Measurements from ENCODE around the gene KIAA1755. TPM values are rescaled to one million over a fixed set of nuclear protein-coding genes. Genes with fewer than 3 reads are reported as not detected.
"Not testable (repeated sequence)": the region's sequence is repeated elsewhere in the genome, so short reads cannot be mapped to it uniquely, and the experiment has no call there.

KIAA1755 gene
- total RNA-seq, 2 experiments from 2014 or later = not detected

DNA sequence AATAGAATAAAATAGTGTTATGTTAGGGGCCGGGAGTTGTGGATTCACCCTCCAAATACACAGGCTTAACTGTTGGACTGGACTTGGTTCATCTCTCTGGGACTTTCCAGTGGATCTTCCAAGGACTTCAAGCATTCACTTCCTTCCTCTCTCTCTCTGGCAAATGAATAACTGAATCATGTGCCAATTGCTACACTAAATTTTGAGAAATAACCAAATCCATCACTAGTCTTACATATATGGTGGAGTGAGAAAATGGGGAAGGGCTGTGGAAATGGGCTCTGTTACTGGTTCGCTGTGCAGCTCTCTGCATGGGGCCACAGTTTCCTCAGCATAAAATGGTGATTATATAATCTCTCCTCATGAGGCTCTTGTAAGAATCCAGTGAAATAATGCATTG, 6.8 kb upstream of the KIAA1755 start:
- Mint-ChIP-seq H3K9me3 (peaks cover 3% of the 10 kb centered on the region), H3K27ac (no peak overlapping the region), H3K36me3 (no peaks in the 10 kb centered on the region), H3K27me3 (peaks cover 26% of the 10 kb centered on the region), H3K4me1 (no peaks in the 10 kb centered on the region), H3K4me3 (no peak overlapping the region)
- ATAC-seq (ENCODE audit: low read depth) (no peak), DNase-seq (no peak)
- POLR2A ChIA-PET = no interaction called here

DNA sequence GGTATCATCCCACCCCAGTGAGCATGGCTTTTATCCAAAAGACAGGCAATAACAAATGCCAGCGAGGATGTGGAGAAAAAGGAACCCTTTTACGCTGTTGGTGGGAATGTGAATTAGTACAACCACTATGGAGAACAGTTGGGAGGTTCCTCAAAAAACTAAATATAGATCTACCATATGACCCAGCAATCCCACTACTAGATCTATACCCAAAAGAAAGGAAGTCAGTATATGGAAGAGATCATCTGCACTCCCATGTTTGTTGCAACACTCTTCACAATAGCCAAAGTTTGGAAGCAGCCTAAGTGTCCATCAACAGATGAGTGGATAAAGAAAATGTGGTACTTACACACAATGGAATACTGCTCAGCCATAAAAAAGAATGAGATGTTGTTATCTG, 5.9 kb upstream of the KIAA1755 start:
- no peaks in the 10 kb centered on the region for H3K4me1 Mint-ChIP-seq
- POLR2A ChIA-PET = no interaction called here
- H3K27me3 Mint-ChIP-seq = peaks cover 31% of the 10 kb centered on the region
- no peak overlapping the region for H3K27ac Mint-ChIP-seq
- H3K9me3 Mint-ChIP-seq = peaks cover 3% of the 10 kb centered on the region
- no peak overlapping the region for H3K4me3 Mint-ChIP-seq
- no peak for DNase-seq
- H3K36me3 Mint-ChIP-seq = no peaks in the 10 kb centered on the region
- no peak for ATAC-seq (ENCODE audit: low read depth)

DNA sequence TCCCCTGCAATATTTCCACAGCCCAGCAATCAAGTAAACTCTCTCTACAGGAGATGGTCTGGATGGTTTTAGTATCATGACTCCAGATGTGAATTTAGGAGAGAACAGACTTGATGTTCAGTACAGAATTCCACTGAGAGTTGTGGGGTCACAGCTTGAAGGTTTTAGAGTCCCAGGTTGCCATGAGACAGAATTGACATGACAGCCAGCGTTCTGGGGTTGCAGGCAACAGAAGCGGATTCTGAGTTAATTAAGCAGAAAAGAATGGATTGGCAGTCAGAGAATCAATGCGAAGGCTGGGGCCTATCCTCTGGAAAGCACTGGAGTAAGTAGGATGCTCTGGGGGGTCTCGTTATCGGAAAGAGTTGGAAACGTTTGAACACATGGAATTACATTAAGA, 2.4 kb upstream of the KIAA1755 start:
- no peak overlapping the region for H3K27ac Mint-ChIP-seq
- H3K36me3 Mint-ChIP-seq = no peaks in the 10 kb centered on the region
- ATAC-seq (ENCODE audit: low read depth) (no peak), DNase-seq (no peak)
- H3K27me3 Mint-ChIP-seq = peaks cover 55% of the 10 kb centered on the region
- no peaks in the 10 kb centered on the region for H3K9me3 Mint-ChIP-seq
- H3K4me3 Mint-ChIP-seq = no peak overlapping the region
- peaks cover 2% of the 10 kb centered on the region for H3K4me1 Mint-ChIP-seq
- POLR2A ChIA-PET = no interaction called here

DNA sequence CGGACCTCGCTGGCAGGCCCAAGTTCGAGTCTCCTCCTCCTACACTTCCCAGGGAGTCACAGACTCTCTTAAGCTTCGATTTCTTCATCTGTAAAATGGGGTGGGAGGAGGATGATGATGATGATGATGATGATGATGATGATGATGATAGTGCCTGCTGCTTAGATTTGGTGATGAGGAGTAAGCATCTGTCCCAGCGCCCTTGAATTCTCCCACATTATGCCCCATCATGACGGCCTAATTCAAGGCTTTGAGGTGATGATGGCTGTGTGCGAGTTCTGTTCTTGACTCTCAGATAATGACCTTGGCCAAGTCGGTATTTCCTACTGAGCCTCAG, 487 bp upstream of the KIAA1755 start:
- POLR2A ChIA-PET = no interaction called here
- H3K4me1 Mint-ChIP-seq = peaks cover 2% of the 10 kb centered on the region
- no peak overlapping the region for H3K27ac Mint-ChIP-seq
- no peak for DNase-seq
- no peak overlapping the region for H3K4me3 Mint-ChIP-seq
- no peaks in the 10 kb centered on the region for H3K36me3 Mint-ChIP-seq
- peaks cover 57% of the 10 kb centered on the region for H3K27me3 Mint-ChIP-seq
- no peak for ATAC-seq (ENCODE audit: low read depth)
- H3K9me3 Mint-ChIP-seq = no peaks in the 10 kb centered on the region

DNA sequence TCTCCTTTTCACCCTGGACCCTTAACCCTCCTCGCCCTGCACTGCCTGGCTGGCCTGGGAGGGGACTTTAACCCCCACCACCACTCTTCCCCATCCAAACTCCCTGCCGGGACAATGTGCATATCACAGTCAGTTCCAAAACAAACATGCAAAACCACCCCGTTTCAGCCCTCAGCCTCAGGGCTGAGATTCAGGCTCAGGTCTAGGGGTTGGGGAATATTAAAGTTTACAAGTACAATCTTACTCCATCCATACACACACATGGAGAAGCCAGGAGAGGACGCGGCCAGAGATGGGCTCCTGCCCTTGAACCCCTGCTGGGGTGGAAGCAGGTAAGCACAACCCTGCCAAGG, 534 bp downstream of the KIAA1755 start:
- no peak for DNase-seq
- H3K27ac Mint-ChIP-seq = no peak overlapping the region

DNA sequence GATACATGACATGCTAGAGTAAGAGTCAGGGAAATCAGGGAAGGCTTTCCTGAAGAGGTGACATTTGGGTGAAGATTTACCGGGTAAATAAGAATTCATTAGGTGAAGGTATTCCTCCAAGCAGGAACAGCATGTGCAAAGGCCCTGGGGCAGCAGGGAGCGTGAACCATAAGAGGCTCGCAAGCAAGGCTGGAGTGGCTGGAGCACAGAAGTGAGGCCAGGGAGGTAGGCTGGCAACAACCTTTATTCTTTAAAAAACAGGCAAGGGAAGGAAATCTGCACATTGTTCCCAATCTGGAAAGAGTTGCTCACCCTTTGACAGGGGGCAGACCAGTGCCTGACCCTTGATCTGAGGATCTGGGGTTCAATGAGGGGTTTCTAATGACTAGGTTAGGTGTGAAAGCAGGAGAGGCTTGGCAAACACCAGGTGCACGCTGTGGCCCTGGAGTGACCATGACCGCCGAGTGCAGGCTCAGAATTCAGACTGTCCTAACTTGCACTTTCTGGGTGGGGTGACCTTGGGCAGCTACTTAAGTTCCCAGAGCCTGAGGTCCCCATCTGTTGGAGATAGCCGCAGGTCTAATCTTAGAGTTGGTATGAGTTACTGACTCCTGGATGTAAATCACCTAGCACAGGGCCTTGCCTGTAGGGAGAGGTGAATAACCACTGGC, 1.9 kb downstream of the KIAA1755 start:
- H3K36me3 Mint-ChIP-seq = no peaks in the 10 kb centered on the region
- no peak overlapping the region for H3K4me3 Mint-ChIP-seq
- H3K4me1 Mint-ChIP-seq = peaks cover 2% of the 10 kb centered on the region
- no peak overlapping the region for H3K27ac Mint-ChIP-seq
- H3K27me3 Mint-ChIP-seq = peaks cover 45% of the 10 kb centered on the region
- ATAC-seq (ENCODE audit: low read depth) = no peak
- POLR2A ChIA-PET = no interaction called here
- DNase-seq = no peak
- H3K9me3 Mint-ChIP-seq = no peaks in the 10 kb centered on the region

More for the DNA sequence above, 534 bp downstream of the KIAA1755 start:
- ATAC-seq (ENCODE audit: low read depth) = no peak
- no peaks in the 10 kb centered on the region for H3K9me3 Mint-ChIP-seq
- H3K27me3 Mint-ChIP-seq = peaks cover 52% of the 10 kb centered on the region
- H3K36me3 Mint-ChIP-seq = no peaks in the 10 kb centered on the region
- POLR2A ChIA-PET = interaction anchor here (0.7 kb wide), 1 partner anchor 1724 kb away, joined by 5 read pairs; no protein-coding TSS in a partner anchor
- no peak overlapping the region for H3K4me3 Mint-ChIP-seq
- H3K4me1 Mint-ChIP-seq = peaks cover 2% of the 10 kb centered on the region

DNA sequence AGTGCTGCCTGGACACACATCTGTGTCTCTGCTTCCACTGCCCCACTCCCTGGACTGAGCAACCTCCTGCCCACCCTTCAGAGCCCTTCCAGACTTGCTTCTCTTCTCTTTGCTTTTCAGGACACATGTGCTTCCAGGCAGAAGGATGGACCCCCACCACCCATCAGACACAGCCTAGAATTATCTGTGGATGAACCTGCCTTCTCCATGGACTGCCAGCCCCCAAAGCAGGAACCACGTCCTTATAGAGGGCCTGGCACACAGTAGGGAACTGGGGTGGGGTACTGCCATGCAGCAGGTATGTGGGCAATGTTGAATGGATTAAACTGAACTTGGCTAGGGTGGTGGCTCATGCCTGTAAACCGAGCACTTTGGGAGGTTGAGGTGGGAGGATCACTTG, 3.6 kb downstream of the KIAA1755 start:
- ATAC-seq (ENCODE audit: low read depth) = no peak
- Mint-ChIP-seq H3K36me3 (no peaks in the 10 kb centered on the region), H3K27me3 (peaks cover 38% of the 10 kb centered on the region), H3K9me3 (no peaks in the 10 kb centered on the region), H3K27ac (no peak overlapping the region), H3K4me3 (no peak overlapping the region), H3K4me1 (peaks cover 2% of the 10 kb centered on the region)
- POLR2A ChIA-PET = no interaction called here
- DNase-seq = no peak

DNA sequence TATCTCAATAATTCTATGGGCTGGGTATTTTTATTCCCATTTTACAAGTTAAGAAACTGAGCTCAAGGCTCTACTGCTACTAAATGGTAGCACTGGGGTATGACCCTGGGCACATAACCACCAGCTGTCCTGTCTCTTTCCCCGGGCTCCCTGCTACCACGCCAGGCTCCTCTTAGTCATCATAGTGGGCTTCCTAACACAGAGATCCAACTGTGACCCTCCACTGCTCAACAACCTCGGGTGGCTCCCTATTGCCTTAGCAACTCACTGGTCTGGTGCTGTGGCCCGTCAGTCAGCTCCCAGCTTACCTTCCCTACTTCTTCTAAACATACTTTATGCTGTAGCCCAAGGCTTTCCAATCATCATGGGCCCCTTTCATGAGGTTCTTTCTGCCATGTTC, 4.5 kb downstream of the KIAA1755 start:
- H3K27me3 Mint-ChIP-seq = peaks cover 31% of the 10 kb centered on the region
- no peak overlapping the region for H3K4me3 Mint-ChIP-seq
- H3K9me3 Mint-ChIP-seq = no peaks in the 10 kb centered on the region
- DNase-seq (no peak), ATAC-seq (ENCODE audit: low read depth) (no peak)
- POLR2A ChIA-PET = no interaction called here
- no peak overlapping the region for H3K27ac Mint-ChIP-seq
- H3K36me3 Mint-ChIP-seq = no peaks in the 10 kb centered on the region
- peaks cover 2% of the 10 kb centered on the region for H3K4me1 Mint-ChIP-seq

DNA sequence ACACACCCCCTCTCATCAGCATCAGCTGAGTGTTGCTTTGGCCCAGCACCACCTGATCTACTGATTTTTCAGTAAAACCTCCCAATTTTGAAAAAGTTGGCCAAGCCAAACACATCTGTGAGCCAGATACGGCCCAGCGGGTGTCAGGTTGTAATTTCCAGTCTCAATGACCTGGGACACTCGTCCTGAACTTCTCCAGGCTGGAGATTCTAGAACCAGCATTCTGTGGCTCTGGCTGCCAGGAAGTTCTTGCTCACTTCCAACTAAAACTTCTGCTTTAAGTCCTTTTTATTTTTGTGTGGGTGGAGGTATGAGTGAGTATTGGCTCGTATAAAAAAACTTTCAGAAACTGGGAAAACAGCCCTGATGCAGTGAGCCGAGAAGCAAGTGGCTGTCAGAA, 5.1 kb downstream of the KIAA1755 start:
- H3K4me1 Mint-ChIP-seq = no peaks in the 10 kb centered on the region
- POLR2A ChIA-PET = no interaction called here
- H3K9me3 Mint-ChIP-seq = no peaks in the 10 kb centered on the region

DNA sequence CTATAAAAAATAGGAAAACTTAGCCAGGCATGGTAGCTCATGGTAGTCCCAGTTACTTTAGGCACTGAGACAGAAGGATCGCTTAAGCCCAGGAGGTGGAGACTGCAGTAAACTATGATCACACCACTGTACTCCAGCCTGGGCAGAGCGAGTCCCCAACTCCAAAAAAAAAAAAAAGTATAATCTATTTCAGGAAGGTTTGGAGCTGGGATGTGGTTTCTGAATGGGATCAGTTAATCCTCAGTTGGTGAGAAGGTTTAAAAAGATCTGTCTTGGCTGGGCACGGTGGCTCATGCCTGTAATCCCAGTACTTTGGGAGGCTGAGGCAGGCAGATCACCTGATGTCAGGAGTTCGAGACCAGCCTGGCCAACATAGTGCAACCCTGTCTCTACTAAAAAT, 5.9 kb downstream of the KIAA1755 start:
- H3K4me1 Mint-ChIP-seq; H3K36me3 Mint-ChIP-seq; H3K4me3 Mint-ChIP-seq; ATAC-seq (ENCODE audit: low read depth); H3K9me3 Mint-ChIP-seq; POLR2A ChIA-PET; H3K27ac Mint-ChIP-seq; DNase-seq: not testable (repeated sequence)
- H3K27me3 Mint-ChIP-seq = peaks cover 18% of the 10 kb centered on the region

More for the DNA sequence above, 5.1 kb downstream of the KIAA1755 start:
- ATAC-seq (ENCODE audit: low read depth) (no peak), DNase-seq (no peak)
- Mint-ChIP-seq H3K27me3 (peaks cover 26% of the 10 kb centered on the region), H3K4me3 (no peak overlapping the region), H3K36me3 (no peaks in the 10 kb centered on the region), H3K27ac (no peak overlapping the region)

DNA sequence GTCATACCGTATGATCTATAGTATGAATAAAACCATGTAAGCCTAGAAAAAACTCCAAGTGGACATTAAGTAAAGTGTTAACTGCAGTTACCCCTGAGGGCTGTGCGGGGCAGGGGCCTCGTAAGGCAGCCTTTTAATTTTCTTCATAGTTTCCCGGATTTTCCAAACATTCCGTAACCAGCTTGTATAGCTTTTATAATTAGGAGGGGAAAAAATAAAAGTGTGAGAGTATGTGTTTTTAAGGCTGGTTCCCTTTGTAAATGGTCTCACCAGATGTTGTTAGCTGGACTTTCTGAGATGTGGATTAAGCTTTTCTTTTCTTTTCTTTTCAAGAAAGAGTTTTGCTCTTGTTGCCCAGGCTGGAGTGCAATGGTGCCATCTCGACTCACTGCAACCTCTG, 7.0 kb downstream of the KIAA1755 start:
- no peaks in the 10 kb centered on the region for H3K4me1 Mint-ChIP-seq
- H3K36me3 Mint-ChIP-seq = no peaks in the 10 kb centered on the region
- H3K9me3 Mint-ChIP-seq = no peaks in the 10 kb centered on the region
- H3K27me3 Mint-ChIP-seq = peaks cover 11% of the 10 kb centered on the region
- DNase-seq (no peak), ATAC-seq (ENCODE audit: low read depth) (no peak)
- no peak overlapping the region for H3K4me3 Mint-ChIP-seq
- POLR2A ChIA-PET = no interaction called here
- no peak overlapping the region for H3K27ac Mint-ChIP-seq

DNA sequence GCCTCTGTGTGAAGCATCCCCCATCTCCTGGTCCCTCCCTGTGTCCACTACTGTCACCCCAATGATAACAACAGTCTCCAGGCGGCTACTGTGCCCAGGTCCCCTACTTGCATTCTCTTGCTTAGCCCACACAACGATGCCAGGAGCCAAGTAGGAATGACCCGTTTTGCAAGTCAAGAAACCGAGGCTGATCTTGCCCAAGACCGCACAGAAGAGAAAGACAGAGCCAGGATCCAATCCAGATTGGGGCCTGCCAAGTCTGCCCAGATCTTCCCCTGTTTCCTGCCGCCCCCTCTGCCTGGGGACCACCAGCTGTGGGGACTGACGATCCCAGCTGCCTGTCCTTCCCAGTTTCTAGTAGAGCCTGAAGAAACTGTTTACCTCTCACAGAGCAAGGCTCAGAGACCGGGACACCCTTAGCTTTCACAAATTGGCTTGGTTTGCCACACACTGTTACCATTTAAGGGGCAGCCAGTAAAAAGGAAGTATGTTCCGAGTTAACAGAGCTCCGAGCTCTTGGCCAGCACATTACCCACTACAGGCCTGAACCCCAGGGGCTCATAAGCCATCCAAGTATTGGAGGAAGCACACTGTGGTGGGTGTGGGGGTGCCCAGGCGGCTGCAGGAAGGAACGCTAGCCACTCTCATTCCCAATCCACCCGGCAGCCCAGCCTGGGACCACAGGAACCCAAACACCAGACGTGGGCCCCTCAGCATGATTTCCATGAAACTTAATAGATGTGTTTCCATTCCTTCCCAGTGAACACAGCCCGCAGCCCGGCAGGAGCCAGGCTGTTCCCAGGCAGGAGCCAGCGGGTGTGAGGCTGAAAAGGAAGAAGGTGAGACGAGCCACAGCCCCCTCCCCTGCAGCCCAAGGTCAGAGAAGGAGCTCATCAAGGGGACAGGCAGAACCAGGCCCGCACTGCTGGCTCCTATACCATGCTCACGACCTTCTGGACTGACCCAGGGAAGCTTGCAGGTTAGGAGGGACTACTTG, 7.9 kb downstream of the KIAA1755 start:
- POLR2A ChIA-PET = no interaction called here

DNA sequence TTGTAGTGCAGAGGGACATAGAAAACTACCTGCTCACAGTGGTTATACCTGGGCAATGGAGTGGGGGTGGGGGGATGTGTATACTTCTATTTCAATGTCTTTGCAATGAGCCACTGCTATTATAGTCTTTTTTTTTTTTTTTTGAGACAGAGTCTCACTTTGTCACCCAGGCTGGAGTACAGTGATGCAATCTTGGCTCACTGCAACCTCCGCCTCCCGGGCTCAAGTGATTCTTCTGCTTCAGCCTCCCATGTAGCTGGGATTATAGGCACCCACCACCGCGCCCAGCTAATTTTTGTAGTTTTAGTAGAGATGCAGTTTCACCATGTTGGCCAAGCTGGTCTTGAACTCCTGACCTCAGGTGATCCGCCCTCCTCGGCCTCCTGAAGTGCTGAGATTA, 9.1 kb downstream of the KIAA1755 start:
- POLR2A ChIA-PET; H3K36me3 Mint-ChIP-seq; ATAC-seq (ENCODE audit: low read depth); H3K4me1 Mint-ChIP-seq; H3K27me3 Mint-ChIP-seq; H3K9me3 Mint-ChIP-seq; DNase-seq; H3K4me3 Mint-ChIP-seq; H3K27ac Mint-ChIP-seq: not testable (repeated sequence)

More for the DNA sequence above, 7.9 kb downstream of the KIAA1755 start:
- ATAC-seq (ENCODE audit: low read depth) = no peak
- Mint-ChIP-seq H3K9me3 (no peaks in the 10 kb centered on the region), H3K36me3 (no peaks in the 10 kb centered on the region), H3K4me1 (no peaks in the 10 kb centered on the region), H3K4me3 (no peak overlapping the region), H3K27ac (no peak overlapping the region), H3K27me3 (peaks cover 6% of the 10 kb centered on the region)
- DNase-seq = no peak

DNA sequence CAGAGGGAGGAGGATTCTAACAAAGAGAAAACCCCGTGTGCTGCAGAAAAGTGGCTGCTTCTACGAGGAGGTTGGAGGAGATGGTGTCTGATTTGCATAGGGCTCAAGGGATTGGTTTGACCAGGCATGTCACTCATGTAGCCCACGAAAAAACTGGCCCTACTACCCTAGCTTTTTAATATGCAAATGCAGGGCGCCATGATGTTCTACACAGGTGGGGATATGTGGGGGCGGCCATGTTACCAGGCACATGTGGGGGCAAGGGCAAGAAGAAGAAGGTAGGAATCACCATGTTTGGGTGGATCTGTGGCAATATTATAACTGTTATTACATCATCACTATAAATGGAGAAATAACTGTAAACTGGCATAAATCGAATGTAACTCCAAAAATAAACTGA, 9.9 kb downstream of the KIAA1755 start:
- no peak overlapping the region for H3K4me3 Mint-ChIP-seq
- peaks cover 2% of the 10 kb centered on the region for H3K27me3 Mint-ChIP-seq
- DNase-seq (no peak), ATAC-seq (ENCODE audit: low read depth) (no peak)
- H3K4me1 Mint-ChIP-seq = no peaks in the 10 kb centered on the region
- no peaks in the 10 kb centered on the region for H3K36me3 Mint-ChIP-seq
- POLR2A ChIA-PET = no interaction called here
- no peaks in the 10 kb centered on the region for H3K9me3 Mint-ChIP-seq
- no peak overlapping the region for H3K27ac Mint-ChIP-seq

Data from activated naive CD8-positive, alpha-beta T cell treated with anti-CD3 and anti-CD28 coated beads, Interleukin-2, amount 10 ng/mL, durations not matched to agents 7 days and 5 days (primary cell).